ENCODE results near the gene GTPBP10. TPM values are rescaled to one million over a fixed set of nuclear protein-coding genes. Genes with fewer than 3 reads are reported as not detected.

The GTPBP10 gene
- total RNA-seq, 1 experiment from 2014 or later, result 23.3 TPM

DNA sequence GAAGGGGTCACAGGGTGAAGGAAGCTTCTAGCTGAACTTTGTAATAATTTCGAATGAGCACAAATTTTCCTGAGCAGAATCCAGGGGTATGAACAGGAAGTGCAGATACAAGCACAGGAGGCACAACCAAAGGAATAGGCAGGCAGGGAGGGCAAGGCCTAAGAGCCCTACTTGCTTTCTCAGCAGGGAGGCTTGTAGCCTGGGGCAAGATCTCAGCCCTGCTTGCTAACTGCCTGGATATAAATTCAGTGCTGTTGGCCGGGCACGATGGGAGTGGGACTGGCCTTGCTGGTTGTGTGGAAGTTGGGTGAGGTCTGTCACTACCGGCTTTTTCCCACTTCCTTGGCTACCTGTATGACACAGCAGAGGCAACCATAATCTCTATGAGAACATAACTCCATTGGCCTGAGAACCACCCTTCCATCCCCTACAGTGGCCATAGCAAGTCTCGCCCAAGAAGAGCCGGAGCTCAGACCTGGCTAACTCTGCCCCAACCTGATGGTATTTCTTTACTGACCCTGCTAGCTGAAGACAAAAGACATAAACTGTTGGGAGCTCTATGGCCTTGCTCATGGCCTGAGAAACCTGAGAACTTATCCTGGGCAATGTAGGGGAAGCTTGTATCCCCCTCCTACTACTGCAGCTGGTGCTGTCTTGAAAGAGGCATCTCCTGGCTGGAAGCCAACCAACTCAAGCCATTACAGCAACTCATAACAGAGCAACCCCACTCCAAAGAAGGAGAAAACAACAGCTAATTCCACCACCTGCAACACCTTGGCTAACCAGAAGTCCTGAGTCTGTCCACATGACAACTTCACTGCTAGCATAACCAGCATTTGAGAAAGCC is 84.3 kb downstream of the GTPBP10 start:
- Mint-ChIP-seq H3K36me3 (ENCODE audit: insufficient read depth in 1 of 3, low read depth in 3 of 3) (peaks cover 2 to 13% (median 3%) of the 10 kb centered on the region in 3 experiments; a peak in 5 of 7 replicates), H3K9me3 (peaks cover 12 to 17% of the 10 kb centered on the region in 2 experiments; a peak in 4 of 5 replicates), H3K4me1 (peaks cover 0 to 8% of the 10 kb centered on the region in 2 experiments; a peak in 2 of 4 replicates), H3K27me3 (ENCODE audit: low read depth) (0 out of 2 replicates have a peak, but pooled peaks cover 1% of the 10 kb centered on the region), H3K4me3 (no peak overlapping the region), H3K27ac (peak overlapping the region in 1 of 3 experiments; percentile 14; a peak in 1 of 7 replicates)
- H4K8ac ChIP-seq (replicated peaks; ENCODE audit: insufficient read length, low read depth, low read length), result no peak overlapping the region
- H3K56ac ChIP-seq (ENCODE audit: insufficient read length, low read depth, low read length), result no peak overlapping the region
- H3K23ac ChIP-seq (ENCODE audit: insufficient read length, low read depth, low read length), result no peak overlapping the region
- H3K27ac ChIP-seq (ENCODE audit: insufficient read length, low read depth, low read length), result no peak overlapping the region
- no peak overlapping the region for H4K5ac ChIP-seq (ENCODE audit: insufficient read length, low read depth, low read length)
- peak; percentile 50 for DNase-seq
- H3K79me1 ChIP-seq (ENCODE audit: insufficient read depth, low read depth, low read length, poor library complexity, severe bottlenecking), result no peaks in the 10 kb centered on the region
- H2BK15ac ChIP-seq (ENCODE audit: low read depth, low read length), result no peak overlapping the region
- no peaks in the 10 kb centered on the region for H3K27me3 ChIP-seq (ENCODE audit: insufficient read depth, low read length)
- no peak overlapping the region for H3K14ac ChIP-seq (ENCODE audit: insufficient read depth, low read length)
- no peak overlapping the region for H3K18ac ChIP-seq (ENCODE audit: insufficient read length, low read depth, low read length)
- H2BK12ac ChIP-seq (ENCODE audit: insufficient read length, low read depth, low read length), result no peak overlapping the region
- H3K9ac ChIP-seq (ENCODE audit: extremely low read depth, insufficient read length, low read length), result no peak overlapping the region
- H2AK5ac ChIP-seq (ENCODE audit: insufficient read length, low read length), result no peak overlapping the region
- no peak overlapping the region for H2BK5ac ChIP-seq (ENCODE audit: insufficient read length, low read length)
- no peaks in the 10 kb centered on the region for H3K23me2 ChIP-seq (ENCODE audit: insufficient read length, low read depth, low read length, poor library complexity, severe bottlenecking)
- no peak overlapping the region for H4K91ac ChIP-seq (ENCODE audit: insufficient read length, low read depth, low read length)
- TF ChIP-seq, protein P1, sequence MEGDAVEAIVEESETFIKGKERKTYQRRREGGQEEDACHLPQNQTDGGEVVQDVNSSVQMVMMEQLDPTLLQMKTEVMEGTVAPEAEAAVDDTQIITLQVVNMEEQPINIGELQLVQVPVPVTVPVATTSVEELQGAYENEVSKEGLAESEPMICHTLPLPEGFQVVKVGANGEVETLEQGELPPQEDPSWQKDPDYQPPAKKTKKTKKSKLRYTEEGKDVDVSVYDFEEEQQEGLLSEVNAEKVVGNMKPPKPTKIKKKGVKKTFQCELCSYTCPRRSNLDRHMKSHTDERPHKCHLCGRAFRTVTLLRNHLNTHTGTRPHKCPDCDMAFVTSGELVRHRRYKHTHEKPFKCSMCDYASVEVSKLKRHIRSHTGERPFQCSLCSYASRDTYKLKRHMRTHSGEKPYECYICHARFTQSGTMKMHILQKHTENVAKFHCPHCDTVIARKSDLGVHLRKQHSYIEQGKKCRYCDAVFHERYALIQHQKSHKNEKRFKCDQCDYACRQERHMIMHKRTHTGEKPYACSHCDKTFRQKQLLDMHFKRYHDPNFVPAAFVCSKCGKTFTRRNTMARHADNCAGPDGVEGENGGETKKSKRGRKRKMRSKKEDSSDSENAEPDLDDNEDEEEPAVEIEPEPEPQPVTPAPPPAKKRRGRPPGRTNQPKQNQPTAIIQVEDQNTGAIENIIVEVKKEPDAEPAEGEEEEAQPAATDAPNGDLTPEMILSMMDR (conservative IDR thresholded peaks at IDR 0.05), result no peak
- H3K4me1 ChIP-seq (ENCODE audit: insufficient read depth, low read length), result no peaks in the 10 kb centered on the region
- H2BK120ac ChIP-seq (ENCODE audit: low read depth, low read length, poor library complexity, severe bottlenecking), result no peak overlapping the region
- no peak overlapping the region for H3K4ac ChIP-seq (ENCODE audit: low read depth, low read length)
- WGBS (ENCODE audit: extremely low coverage, insufficient read length, low lambda C conversion rate), result no CpG with 5 or more reads among the region's 6 CpGs
- H3K4me2 ChIP-seq (ENCODE audit: insufficient read depth, insufficient read length, low read length), result no peak overlapping the region
- H2AFZ ChIP-seq (ENCODE audit: low read length), result no peak overlapping the region
- H3K79me2 ChIP-seq (ENCODE audit: insufficient read depth, low read length), result no peaks in the 10 kb centered on the region
- no peak overlapping the region for H2BK20ac ChIP-seq (ENCODE audit: low read depth, low read length, poor library complexity, severe bottlenecking)
- peaks cover 9% of the 10 kb centered on the region for H3K9me3 ChIP-seq (ENCODE audit: control insufficient read depth, low read depth, low read length)
- H3T11ph ChIP-seq (ENCODE audit: low read length), result no peak overlapping the region
- no peaks in the 10 kb centered on the region for H4K20me1 ChIP-seq (ENCODE audit: control insufficient read depth, insufficient read depth, insufficient read length)
